Mucosa of stomach (tissue), 1 donor: Measurements from ENCODE around the gene TM4SF18.
"Not testable (repeated sequence)": the region's sequence is repeated elsewhere in the genome, so short reads cannot be mapped to it uniquely, and the experiment has no call there.

ENCODE experiments used
- H3K27me3 ChIP-seq: one replicate; pipeline ENCODE4 v1.7.0; 2013; ENCODE audit warnings: mild to moderate bottlenecking, low read length; ENCODE audit not compliant: control insufficient read depth, insufficient read depth
- H3K36me3 ChIP-seq: one replicate; pipeline ENCODE4 v1.7.0; 2013; ENCODE audit warnings: low read length; ENCODE audit not compliant: control insufficient read depth, insufficient read depth
- H3K4me1 ChIP-seq: one replicate; pipeline ENCODE4 v1.7.0; 2013; ENCODE audit warnings: mild to moderate bottlenecking, low read length; ENCODE audit not compliant: control insufficient read depth, insufficient read depth
- H3K4me3 ChIP-seq: one replicate; pipeline ENCODE4 v1.7.0; 2013; ENCODE audit warnings: low read length
- H3K9ac ChIP-seq: one replicate; pipeline ENCODE4 v1.7.0; 2013; ENCODE audit warnings: mild to moderate bottlenecking, low read length, moderate library complexity
- H3K9me3 ChIP-seq: one replicate; pipeline ENCODE4 v1.7.0; 2013; ENCODE audit warnings: mild to moderate bottlenecking, low read length, moderate library complexity; ENCODE audit not compliant: control insufficient read depth
- donor health status: Pancreatic carcinoma.

Gene TM4SF18

GRCh38 chr3:149333176-149333859 lies at the start of gene TM4SF18:
Gene TM4SF18, minus strand, starts transcription at chr3:149333636. Its CDS starts 254 bp downstream, at chr3:149333382.
- no peaks in the 10 kb centered on the region for H3K9me3 ChIP-seq
- no peaks in the 10 kb centered on the region for H3K36me3 ChIP-seq
- no peak within 1 kb of the TSS for H3K4me3 ChIP-seq
- H3K9ac ChIP-seq: no peak within 1 kb of the TSS
- H3K4me1 ChIP-seq: peaks cover 8% of the 10 kb centered on the region
- no peaks in the 10 kb centered on the region for H3K27me3 ChIP-seq

- Histone ChIP-seq H3K4me3 (no peak overlapping the region), H3K27me3 (no peaks in the 10 kb centered on the region), H3K4me1 (peaks cover 38% of the 10 kb centered on the region), H3K9ac (no peak overlapping the region), H3K36me3 (no peaks in the 10 kb centered on the region), H3K9me3 (no peaks in the 10 kb centered on the region)
These were observed 49.1 kb upstream of the TM4SF18 start for GRCh38 chr3:149382518-149382917.

- H3K4me3 ChIP-seq: no peak overlapping the region
- no peak overlapping the region for H3K9ac ChIP-seq
- H3K9me3 ChIP-seq: no peaks in the 10 kb centered on the region
- H3K4me1 ChIP-seq: peaks cover 35% of the 10 kb centered on the region
- no peaks in the 10 kb centered on the region for H3K36me3 ChIP-seq
- no peaks in the 10 kb centered on the region for H3K27me3 ChIP-seq
These were observed 48.6 kb upstream of the TM4SF18 start for GRCh38 chr3:149382101-149382467.

GRCh38 chr3:149381173-149382100 lies 48.0 kb upstream of the TM4SF18 start:
- no peak overlapping the region for H3K4me3 ChIP-seq
- no peaks in the 10 kb centered on the region for H3K9me3 ChIP-seq
- peaks cover 34% of the 10 kb centered on the region for H3K4me1 ChIP-seq
- no peak overlapping the region for H3K9ac ChIP-seq
- no peaks in the 10 kb centered on the region for H3K27me3 ChIP-seq
- H3K36me3 ChIP-seq: no peaks in the 10 kb centered on the region

- H3K27me3 ChIP-seq, H3K9ac ChIP-seq, H3K4me3 ChIP-seq: not testable (repeated sequence)
These were observed 46.8 kb upstream of the TM4SF18 start for GRCh38 chr3:149380220-149380619.

GRCh38 chr3:149378478-149379309 lies 45.3 kb upstream of the TM4SF18 start:
- Histone ChIP-seq H3K4me3 (no peak overlapping the region), H3K9ac (peak overlapping the region; percentile 87), H3K4me1 (peaks cover 26% of the 10 kb centered on the region), H3K36me3 (no peaks in the 10 kb centered on the region), H3K27me3 (no peaks in the 10 kb centered on the region), H3K9me3 (no peaks in the 10 kb centered on the region)

More at GRCh38 chr3:149380220-149380619, 46.8 kb upstream of the TM4SF18 start:
- peaks cover 31% of the 10 kb centered on the region for H3K4me1 ChIP-seq
- H3K9me3 ChIP-seq, H3K36me3 ChIP-seq: not testable (repeated sequence)

GRCh38 chr3:149377408-149378364 lies 44.2 kb upstream of the TM4SF18 start, which contains the start of gene TM4SF1:
Gene TM4SF1, minus strand, starts transcription at chr3:149377649. Its CDS starts 102 bp downstream, at chr3:149377547.
- Histone ChIP-seq H3K9me3 (no peaks in the 10 kb centered on the region), H3K36me3 (no peaks in the 10 kb centered on the region), H3K4me3 (peak within 1 kb of the TSS; percentile 67), H3K4me1 (peaks cover 29% of the 10 kb centered on the region), H3K27me3 (no peaks in the 10 kb centered on the region), H3K9ac (peak within 1 kb of the TSS; percentile 87)

GRCh38 chr3:149376718-149377407 lies 43.4 kb upstream of the TM4SF18 start:
- peak overlapping the region; percentile 87 for H3K9ac ChIP-seq
- H3K36me3 ChIP-seq: no peaks in the 10 kb centered on the region
- H3K27me3 ChIP-seq: no peaks in the 10 kb centered on the region
- peaks cover 34% of the 10 kb centered on the region for H3K4me1 ChIP-seq
- no peaks in the 10 kb centered on the region for H3K9me3 ChIP-seq
- H3K4me3 ChIP-seq: peak overlapping the region; percentile 67

- Histone ChIP-seq H3K9ac (peak overlapping the region; percentile 87), H3K4me1 (peaks cover 45% of the 10 kb centered on the region), H3K4me3 (no peak overlapping the region), H3K9me3 (no peaks in the 10 kb centered on the region), H3K27me3 (no peaks in the 10 kb centered on the region), H3K36me3 (no peaks in the 10 kb centered on the region)
These were observed 42.2 kb upstream of the TM4SF18 start for GRCh38 chr3:149375501-149376196.

- Histone ChIP-seq H3K9ac (peak overlapping the region; percentile 87), H3K27me3 (no peaks in the 10 kb centered on the region), H3K9me3 (no peaks in the 10 kb centered on the region), H3K36me3 (no peaks in the 10 kb centered on the region), H3K4me1 (peaks cover 52% of the 10 kb centered on the region), H3K4me3 (no peak overlapping the region)
These were observed 41.5 kb upstream of the TM4SF18 start for GRCh38 chr3:149374793-149375500.
